Measurements from ENCODE around the gene ZPLD1.

Gene ZPLD1

GRCh38 chr3:102473648-102474047, 38.8 kb downstream of the ZPLD1 start:
- H3K4me3 ChIP-seq (ENCODE audit: low read length): no peak overlapping the region
- no peak for DNase-seq (ENCODE audit: low read depth)
- no peak for TF ChIP-seq CTCF (conservative IDR thresholded peaks at IDR 0.05; ENCODE audit: low read depth, low read length)

GRCh38 chr3:102474207-102474606, 39.4 kb downstream of the ZPLD1 start:
- no peak for DNase-seq (ENCODE audit: low read depth)
- H3K4me3 ChIP-seq (ENCODE audit: low read length): no peak overlapping the region
- no peak for TF ChIP-seq CTCF (conservative IDR thresholded peaks at IDR 0.05; ENCODE audit: low read depth, low read length)

- H3K4me3 ChIP-seq (ENCODE audit: low read length): no peak overlapping the region
- TF ChIP-seq CTCF (conservative IDR thresholded peaks at IDR 0.05; ENCODE audit: low read depth, low read length): no peak
- DNase-seq (ENCODE audit: low read depth): no peak
Observed at GRCh38 chr3:102476198-102476597, 41.4 kb downstream of the ZPLD1 start.

- no peak overlapping the region for H3K4me3 ChIP-seq (ENCODE audit: low read length)
- no peak for DNase-seq (ENCODE audit: low read depth)
- TF ChIP-seq CTCF (conservative IDR thresholded peaks at IDR 0.05; ENCODE audit: low read depth, low read length): no peak
Observed at GRCh38 chr3:102478160-102478559, 43.3 kb downstream of the ZPLD1 start.

- no peak for DNase-seq (ENCODE audit: low read depth)
- no peak overlapping the region for H3K4me3 ChIP-seq (ENCODE audit: low read length)
- no peak for TF ChIP-seq CTCF (conservative IDR thresholded peaks at IDR 0.05; ENCODE audit: low read depth, low read length)
Observed at GRCh38 chr3:102480139-102480538, 45.3 kb downstream of the ZPLD1 start.

GRCh38 chr3:102481050-102481449, 46.2 kb downstream of the ZPLD1 start:
- H3K4me3 ChIP-seq (ENCODE audit: low read length): no peak overlapping the region
- TF ChIP-seq CTCF (conservative IDR thresholded peaks at IDR 0.05; ENCODE audit: low read depth, low read length): no peak
- no peak for DNase-seq (ENCODE audit: low read depth)

GRCh38 chr3:102483556-102483955, 48.7 kb downstream of the ZPLD1 start:
- DNase-seq (ENCODE audit: low read depth): no peak
- no peak overlapping the region for H3K4me3 ChIP-seq (ENCODE audit: low read length)
- no peak for TF ChIP-seq CTCF (conservative IDR thresholded peaks at IDR 0.05; ENCODE audit: low read depth, low read length)

Data from retinal pigment epithelial cell (primary cell).